ENCODE measurements around the gene MEA1.

The MEA1 gene

GRCh38 chr6:43037706-43038105 is 24.0 kb upstream of the MEA1 start:
- DNase-seq = no peak

- no peak for DNase-seq
Observed at GRCh38 chr6:43037197-43037596, 23.5 kb upstream of the MEA1 start.

GRCh38 chr6:43036712-43037111 is 23.0 kb upstream of the MEA1 start:
- DNase-seq = no peak

GRCh38 chr6:43035495-43036194 is 21.9 kb upstream of the MEA1 start:
- DNase-seq = no peak

GRCh38 chr6:43034190-43034525 is 20.4 kb upstream of the MEA1 start:
- DNase-seq = no peak

GRCh38 chr6:43033496-43034189 is 19.9 kb upstream of the MEA1 start:
- no peak for DNase-seq

- no peak for DNase-seq
Observed at GRCh38 chr6:43032326-43032725, 18.6 kb upstream of the MEA1 start.

GRCh38 chr6:43029120-43029519 is 15.4 kb upstream of the MEA1 start:
- DNase-seq = no peak

- DNase-seq = no peak
Observed at GRCh38 chr6:43026365-43026764, 12.6 kb upstream of the MEA1 start.

GRCh38 chr6:43024436-43024835 is 10.7 kb upstream of the MEA1 start:
- DNase-seq = no peak

- DNase-seq = peak in 1 of 2 experiments; percentile 80
Observed at GRCh38 chr6:43021270-43022047, 7.7 kb upstream of the MEA1 start, which contains the start of gene RRP36. RRP36 (plus strand) TSS chr6:43021623; CDS start chr6:43021655, 32 bp downstream.

GRCh38 chr6:43020847-43021246 is 7.1 kb upstream of the MEA1 start:
- no peak for DNase-seq

- DNase-seq = no peak
Observed at GRCh38 chr6:43020052-43020705, 6.4 kb upstream of the MEA1 start.

GRCh38 chr6:43019152-43019551 is 5.4 kb upstream of the MEA1 start:
- DNase-seq = no peak

GRCh38 chr6:43016943-43017334 is 3.2 kb upstream of the MEA1 start:
- no peak for DNase-seq

GRCh38 chr6:43016176-43016942 is 2.6 kb upstream of the MEA1 start:
- DNase-seq = no peak

- DNase-seq = peak in 1 of 2 experiments; percentile 63
Observed at GRCh38 chr6:43014434-43014909, 726 bp upstream of the MEA1 start.

- DNase-seq = peak in 1 of 2 experiments; percentile 39
Observed at GRCh38 chr6:43013097-43013842, 476 bp downstream of the MEA1 start.

GRCh38 chr6:43012364-43012763 is 1.4 kb downstream of the MEA1 start:
- DNase-seq = no peak

GRCh38 chr6:43011207-43011606 is 2.5 kb downstream of the MEA1 start:
- no peak for DNase-seq

GRCh38 chr6:43009124-43009523 is 4.6 kb downstream of the MEA1 start:
- DNase-seq = peak; percentile 18 to 64

- no peak for DNase-seq
Observed at GRCh38 chr6:43007126-43007525, 6.6 kb downstream of the MEA1 start.

Data from NCI-H526 (cell line).